Upper lobe of left lung (tissue), 6 donors: ENCODE data around the gene PARL. TPM values are rescaled to one million over a fixed set of nuclear protein-coding genes. Genes with fewer than 3 reads are reported as not detected.

ENCODE experiments used
- ATAC-seq, 2 donors: fragments of 200-7000 bp; cut with Tn5 transposase; one replicate each; pipeline ENCODE4 v1.9.1; 2022; ENCODE audit warnings: mild to moderate bottlenecking in 2 of 2, moderate library complexity in 2 of 2; ENCODE audit not compliant: low FRiP score in 2 of 2
- DNase-seq, 2 donors: peaks; one replicate each; pipeline ENCODE4 v3.0.0-alpha.2; 2019 to 2020
- H3K27ac ChIP-seq, 4 donors: fragments of 200-600 bp; sonication (generic); one replicate each; pipeline ENCODE4 v1.5.1; 2016 to 2019
- H3K27me3 ChIP-seq, 4 donors: fragments of 200-600 bp; sonication (generic); one replicate each; pipeline ENCODE4 v1.5.1; 2017 to 2019
- H3K36me3 ChIP-seq, 4 donors: fragments of 200-600 bp; sonication (generic); one replicate each; pipeline ENCODE4 v1.5.1; 2016 to 2019
- H3K4me1 ChIP-seq, 4 donors: fragments of 200-600 bp; sonication (generic); one replicate each; pipeline ENCODE4 v1.5.1; 2018 to 2019
- H3K4me3 ChIP-seq, 4 donors: fragments of 200-600 bp; sonication (generic); one replicate each; pipeline ENCODE4 v1.5.1; 2017 to 2019; ENCODE audit warnings: mild to moderate bottlenecking in 2 of 4, moderate library complexity in 1 of 4
- H3K9me3 ChIP-seq, 4 donors: fragments of 200-600 bp; sonication (generic); one replicate each; pipeline ENCODE4 v1.5.1; 2018 to 2019
- EP300 ChIP-seq, 4 donors: sonication (generic); formaldehyde crosslinking; IDR thresholded peaks; one replicate each; pipeline ENCODE4 v1.5.1; 2017; ENCODE audit warnings: antibody characterized with exemption in 4 of 4, control low read depth in 2 of 4
- POLR2A ChIP-seq, 4 donors: fragments of 450-650 bp; IDR thresholded peaks; one replicate each; pipeline ENCODE4 v1.5.1; 2016 to 2017; ENCODE audit warnings: antibody characterized with exemption in 4 of 4, mild to moderate bottlenecking in 2 of 4
- POLR2AphosphoS5 ChIP-seq, 2 donors: sonication (generic); formaldehyde crosslinking; IDR thresholded peaks; one replicate each; pipeline ENCODE4 v1.5.1; 2017; ENCODE audit warnings: antibody characterized with exemption in 2 of 2
- WGBS, 2 donors: methylation state at CpG; one replicate each; pipeline ENCODE4 v1.1.5; 2017 to 2018; 5-methylcytosine and 5-hydroxymethylcytosine counted together
- total RNA-seq, 6 donors: library from RNA; depleted of rRNA in 4 of 6; stranded (reverse); fragments of >200 nt in 4 of 6; gene quantifications; one replicate each; pipeline versions ENCODE4 v1.1.0 to v1.2.1, GENCODE V29; 2016 to 2021
- TF ChIP-seq, protein P1 (sequence below), 6 experiments: fragments of 450-650 bp in 4 of 6; fragments of 200-600 bp in 2 of 6; sonication (generic) in 2 of 6; IDR thresholded peaks; one replicate each; pipeline ENCODE4 v1.5.1; 2016 to 2019; ENCODE audit warnings: antibody characterized with exemption in 6 of 6
- donor health status: DM: no; HTN: no; CAD: no; lungs with moderate emphysema.
- donor health status: DM: no; HTN: yes; CAD: no; lungs with severe emphysema.

The PARL gene
- total RNA-seq, 6 donors from 2014 or later, result 32.5 to 51.0 (median 40.5) TPM

DNA sequence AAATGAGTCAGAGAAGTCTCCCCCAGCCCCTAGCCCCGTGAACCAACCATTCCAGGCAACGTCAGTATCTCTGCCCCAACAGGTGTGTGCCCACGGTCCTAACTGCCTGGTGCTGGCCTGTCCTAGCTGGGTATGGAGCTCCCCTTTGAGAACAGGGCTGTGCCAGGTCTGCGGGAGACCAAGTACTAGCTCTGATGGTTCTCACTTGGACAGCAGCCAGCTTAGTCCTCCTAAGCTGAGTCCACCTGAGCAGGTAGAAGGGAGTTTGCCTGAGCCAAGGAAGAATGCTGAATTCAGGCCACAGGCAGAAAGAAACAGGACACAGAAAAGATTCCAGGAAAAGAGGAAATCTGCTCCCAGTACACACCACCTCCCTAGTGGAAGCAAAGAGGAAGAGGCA lies 33.1 kb upstream of the PARL start:
- Histone ChIP-seq H3K4me3 (no peak overlapping the region), H3K9me3 (no peaks in the 10 kb centered on the region), H3K27ac (no peak overlapping the region), H3K36me3 (peaks cover 0 to 31% (median 10%) of the 10 kb centered on the region in 4 donors), H3K4me1 (peaks cover 0 to 6% (median 2%) of the 10 kb centered on the region in 4 donors), H3K27me3 (no peaks in the 10 kb centered on the region)
- TF ChIP-seq, protein P1, sequence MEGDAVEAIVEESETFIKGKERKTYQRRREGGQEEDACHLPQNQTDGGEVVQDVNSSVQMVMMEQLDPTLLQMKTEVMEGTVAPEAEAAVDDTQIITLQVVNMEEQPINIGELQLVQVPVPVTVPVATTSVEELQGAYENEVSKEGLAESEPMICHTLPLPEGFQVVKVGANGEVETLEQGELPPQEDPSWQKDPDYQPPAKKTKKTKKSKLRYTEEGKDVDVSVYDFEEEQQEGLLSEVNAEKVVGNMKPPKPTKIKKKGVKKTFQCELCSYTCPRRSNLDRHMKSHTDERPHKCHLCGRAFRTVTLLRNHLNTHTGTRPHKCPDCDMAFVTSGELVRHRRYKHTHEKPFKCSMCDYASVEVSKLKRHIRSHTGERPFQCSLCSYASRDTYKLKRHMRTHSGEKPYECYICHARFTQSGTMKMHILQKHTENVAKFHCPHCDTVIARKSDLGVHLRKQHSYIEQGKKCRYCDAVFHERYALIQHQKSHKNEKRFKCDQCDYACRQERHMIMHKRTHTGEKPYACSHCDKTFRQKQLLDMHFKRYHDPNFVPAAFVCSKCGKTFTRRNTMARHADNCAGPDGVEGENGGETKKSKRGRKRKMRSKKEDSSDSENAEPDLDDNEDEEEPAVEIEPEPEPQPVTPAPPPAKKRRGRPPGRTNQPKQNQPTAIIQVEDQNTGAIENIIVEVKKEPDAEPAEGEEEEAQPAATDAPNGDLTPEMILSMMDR (IDR thresholded peaks at IDR 0.05), result no peak
- TF ChIP-seq POLR2A (IDR thresholded peaks at IDR 0.05), result no peak
- no peak for DNase-seq
- ATAC-seq, result no peak
- 96 to 100% methylated on average over 1 to 4 of the region's 4 CpGs for WGBS, 2 donors

DNA sequence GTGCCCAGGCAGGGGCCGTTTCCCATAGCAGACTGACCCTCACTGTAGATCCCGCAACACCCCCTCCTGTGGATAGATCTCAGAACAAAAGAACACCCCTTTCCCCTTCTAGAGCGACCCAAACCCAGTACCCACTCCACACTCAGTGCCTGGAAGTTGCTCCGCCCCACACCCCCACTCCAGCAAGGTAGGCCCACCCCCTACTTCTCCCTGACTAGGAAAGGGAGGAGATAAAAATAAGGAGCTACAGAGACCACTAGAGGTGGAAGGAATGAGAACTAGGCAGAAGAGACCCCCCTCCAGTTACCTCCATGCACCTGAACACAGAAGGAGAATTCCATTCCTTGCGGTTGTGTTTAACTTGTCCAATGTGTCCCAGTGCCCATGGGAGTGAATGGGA lies 30.2 kb upstream of the PARL start:
- DNase-seq (no peak), ATAC-seq (no peak)
- 84 to 90% methylated on average over 5 of the region's 5 CpGs for WGBS, 2 donors
- Histone ChIP-seq H3K4me1 (peaks cover 0 to 6% (median 2%) of the 10 kb centered on the region in 4 donors), H3K9me3 (no peaks in the 10 kb centered on the region), H3K4me3 (no peak overlapping the region), H3K36me3 (peaks cover 0 to 5% (median 2%) of the 10 kb centered on the region in 4 donors), H3K27me3 (no peaks in the 10 kb centered on the region), H3K27ac (no peak overlapping the region)
- TF ChIP-seq POLR2AphosphoS5 (IDR thresholded peaks at IDR 0.05) (no peak), POLR2A (IDR thresholded peaks at IDR 0.05) (no peak), EP300 (IDR thresholded peaks at IDR 0.05) (no peak)
- TF ChIP-seq, protein P1 (IDR thresholded peaks at IDR 0.05), result no peak

DNA sequence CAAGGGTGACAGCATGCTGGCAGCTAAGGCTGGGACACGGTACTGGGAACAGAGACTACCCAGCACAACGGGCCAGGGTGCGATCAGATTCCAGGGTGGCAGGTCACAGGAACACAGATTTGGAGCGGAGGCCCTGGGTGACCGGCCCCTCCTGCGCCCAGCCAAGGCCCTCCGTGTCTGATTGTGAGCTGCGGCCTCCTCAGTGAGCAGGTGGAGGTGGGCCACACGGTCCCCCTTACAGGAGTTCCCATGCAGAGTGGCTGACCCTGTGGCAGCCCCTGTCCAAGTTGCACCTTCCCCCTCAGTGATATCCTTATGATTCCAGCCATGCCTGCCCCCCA lies 28.9 kb upstream of the PARL start:
- Histone ChIP-seq H3K27ac (no peak overlapping the region), H3K4me3 (no peak overlapping the region), H3K36me3 (no peaks in the 10 kb centered on the region), H3K9me3 (no peaks in the 10 kb centered on the region), H3K27me3 (no peaks in the 10 kb centered on the region), H3K4me1 (peaks cover 0 to 6% (median 2%) of the 10 kb centered on the region in 4 donors)
- TF ChIP-seq POLR2A (IDR thresholded peaks at IDR 0.05) (no peak), EP300 (IDR thresholded peaks at IDR 0.05) (no peak), POLR2AphosphoS5 (IDR thresholded peaks at IDR 0.05) (no peak)
- TF ChIP-seq, protein P1 (IDR thresholded peaks at IDR 0.05), result no peak
- DNase-seq (peak in 1 of 2 donors; percentile 54), ATAC-seq (no peak)
- 77 to 78% methylated on average over 9 of the region's 9 CpGs for WGBS, 2 donors

DNA sequence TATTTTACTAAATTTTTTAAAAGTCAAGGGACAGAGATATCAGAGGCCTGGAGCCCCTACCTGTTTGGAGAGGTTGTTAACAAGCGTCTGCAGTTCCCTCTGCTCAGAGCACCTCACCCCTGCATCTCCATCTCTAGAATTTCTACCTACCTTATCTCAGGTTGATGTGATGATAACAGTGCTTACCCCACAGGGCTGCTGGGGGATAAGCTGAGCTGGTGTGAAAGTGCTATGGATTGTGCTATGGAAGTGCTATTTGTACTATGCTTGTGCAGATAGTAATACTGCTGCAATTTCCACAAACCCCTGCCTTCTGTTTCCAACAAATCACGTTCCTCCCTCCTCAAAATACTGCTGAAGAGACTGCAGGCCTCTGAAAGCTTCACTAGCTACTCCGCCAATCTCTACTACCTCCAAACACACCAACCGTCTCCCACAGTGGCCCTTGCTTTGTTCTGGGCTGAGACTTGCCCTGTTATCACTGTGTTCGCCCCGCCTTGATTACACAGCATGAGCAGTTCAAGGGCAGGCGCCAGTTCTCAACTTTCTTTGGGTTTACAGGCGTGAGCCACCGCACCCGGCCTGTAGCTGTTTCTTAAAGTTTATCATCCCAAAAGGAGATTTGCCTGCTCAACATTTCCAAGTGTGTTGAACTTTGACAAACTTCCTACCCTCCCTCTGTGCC lies 28.4 kb upstream of the PARL start:
- Histone ChIP-seq H3K4me3 (no peak overlapping the region), H3K9me3 (no peaks in the 10 kb centered on the region), H3K27ac (no peak overlapping the region), H3K4me1 (peaks cover 0 to 6% (median 2%) of the 10 kb centered on the region in 4 donors), H3K27me3 (no peaks in the 10 kb centered on the region), H3K36me3 (no peaks in the 10 kb centered on the region)
- WGBS, 2 donors, result 79 to 84% methylated on average over 10 of the region's 10 CpGs
- DNase-seq (no peak), ATAC-seq (no peak)
- TF ChIP-seq POLR2AphosphoS5 (IDR thresholded peaks at IDR 0.05) (no peak), POLR2A (IDR thresholded peaks at IDR 0.05) (no peak), EP300 (IDR thresholded peaks at IDR 0.05) (no peak)
- TF ChIP-seq, protein P1 (IDR thresholded peaks at IDR 0.05), result no peak
